WERI-Rb-1 (cell line): ENCODE measurements around the gene TAGAP.

Experiments
- DNase-seq: peaks from one replicate; pipeline ENCODE4 v3.0.0-alpha.2; 2020
- H3K27ac ChIP-seq: fragments of 250-450 bp; sonication (Bioruptor Pico); 2 replicates; pipeline ENCODE4 v1.5.1; 2020; ENCODE audit warnings: mild to moderate bottlenecking, moderate library complexity
- H3K27me3 ChIP-seq: fragments of 250-450 bp; sonication (Bioruptor Pico); 2 replicates; pipeline ENCODE4 v1.5.1; 2021; ENCODE audit warnings: mild to moderate bottlenecking, low read depth, moderate library complexity; ENCODE audit not compliant: insufficient read depth, severe bottlenecking
- H3K36me3 ChIP-seq: fragments of 250-450 bp; sonication (Bioruptor Pico); 2 replicates; pipeline ENCODE4 v1.5.1; 2020; ENCODE audit warnings: mild to moderate bottlenecking, moderate library complexity
- H3K4me3 ChIP-seq: 2 replicates; pipeline ENCODE4 v1.5.1; 2011; ENCODE audit warnings: low read depth, mild to moderate bottlenecking, control low read depth, low read length
- H3K9me3 ChIP-seq: fragments of 250-450 bp; sonication (Bioruptor Pico); 2 replicates; pipeline ENCODE4 v1.5.1; 2021; ENCODE audit warnings: mild to moderate bottlenecking, moderate library complexity; ENCODE audit not compliant: severe bottlenecking
- TF ChIP-seq, protein P1 (sequence below): IDR thresholded peaks from 2 replicates; pipeline ENCODE4 v1.5.1; 2011; ENCODE audit warnings: low read depth, mild to moderate bottlenecking, control low read depth, inconsistent platforms, low read length

The TAGAP gene

GRCh38 chr6:158988477-158988876 lies 56.3 kb downstream of the TAGAP start:
- Histone ChIP-seq H3K27ac (no peak overlapping the region), H3K9me3 (peaks cover 3% of the 10 kb centered on the region)

GRCh38 chr6:158987657-158988056 lies 57.1 kb downstream of the TAGAP start:
- H3K9me3 ChIP-seq: peaks cover 3% of the 10 kb centered on the region
- no peak overlapping the region for H3K27ac ChIP-seq
- no peaks in the 10 kb centered on the region for H3K36me3 ChIP-seq
- no peak for DNase-seq
- H3K27me3 ChIP-seq: no peaks in the 10 kb centered on the region
- H3K4me3 ChIP-seq: no peak overlapping the region
- TF ChIP-seq, protein P1, sequence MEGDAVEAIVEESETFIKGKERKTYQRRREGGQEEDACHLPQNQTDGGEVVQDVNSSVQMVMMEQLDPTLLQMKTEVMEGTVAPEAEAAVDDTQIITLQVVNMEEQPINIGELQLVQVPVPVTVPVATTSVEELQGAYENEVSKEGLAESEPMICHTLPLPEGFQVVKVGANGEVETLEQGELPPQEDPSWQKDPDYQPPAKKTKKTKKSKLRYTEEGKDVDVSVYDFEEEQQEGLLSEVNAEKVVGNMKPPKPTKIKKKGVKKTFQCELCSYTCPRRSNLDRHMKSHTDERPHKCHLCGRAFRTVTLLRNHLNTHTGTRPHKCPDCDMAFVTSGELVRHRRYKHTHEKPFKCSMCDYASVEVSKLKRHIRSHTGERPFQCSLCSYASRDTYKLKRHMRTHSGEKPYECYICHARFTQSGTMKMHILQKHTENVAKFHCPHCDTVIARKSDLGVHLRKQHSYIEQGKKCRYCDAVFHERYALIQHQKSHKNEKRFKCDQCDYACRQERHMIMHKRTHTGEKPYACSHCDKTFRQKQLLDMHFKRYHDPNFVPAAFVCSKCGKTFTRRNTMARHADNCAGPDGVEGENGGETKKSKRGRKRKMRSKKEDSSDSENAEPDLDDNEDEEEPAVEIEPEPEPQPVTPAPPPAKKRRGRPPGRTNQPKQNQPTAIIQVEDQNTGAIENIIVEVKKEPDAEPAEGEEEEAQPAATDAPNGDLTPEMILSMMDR: no peak

More at GRCh38 chr6:158988477-158988876, 56.3 kb downstream of the TAGAP start:
- no peak for DNase-seq
- no peak overlapping the region for H3K4me3 ChIP-seq
- H3K36me3 ChIP-seq: no peaks in the 10 kb centered on the region
- TF ChIP-seq, protein P1: no peak
- no peaks in the 10 kb centered on the region for H3K27me3 ChIP-seq
